Measurements from ENCODE around the gene RAB34. TPM values are rescaled to one million over a fixed set of nuclear protein-coding genes. Genes with fewer than 3 reads are reported as not detected.
A peak's percentile ranks its signal among the peaks of the same experiment; 100 is the strongest.
"Not testable (repeated sequence)": the region's sequence is repeated elsewhere in the genome, so short reads cannot be mapped to it uniquely, and the experiment has no call there.

The RAB34 gene
- total RNA-seq, 2 experiments from 2014 or later: 6.5 to 7.4 TPM

DNA sequence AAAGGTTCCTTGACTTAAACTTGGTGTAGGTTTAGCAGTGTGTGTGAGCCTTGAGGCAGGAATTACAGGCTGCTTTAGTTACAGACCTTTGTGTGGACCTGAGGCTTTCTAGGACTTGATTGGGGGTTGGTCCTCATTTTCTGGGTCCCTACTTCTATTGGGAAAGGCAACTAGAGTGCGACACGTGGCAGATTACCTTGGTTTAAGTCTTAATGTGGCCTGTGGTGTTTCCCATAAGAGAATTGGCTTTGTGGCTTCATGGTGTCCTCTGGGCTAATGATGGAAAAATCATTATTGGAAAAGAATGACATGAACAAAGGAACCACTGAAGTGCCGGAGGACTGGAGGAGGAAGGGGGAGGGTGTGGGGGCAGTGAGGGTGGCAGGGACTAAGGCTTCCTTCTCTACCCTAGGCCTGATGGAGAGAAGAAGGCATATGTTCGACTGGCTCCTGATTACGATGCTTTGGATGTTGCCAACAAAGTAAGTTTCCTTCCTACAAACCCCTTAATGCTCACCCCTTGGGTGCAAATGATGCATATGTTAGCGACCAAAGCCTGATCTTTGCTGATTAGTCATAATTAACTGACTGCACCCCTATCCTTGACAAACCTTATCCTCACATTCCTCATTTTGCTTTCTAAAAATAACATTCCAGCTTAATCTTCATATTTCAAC lies 5.6 kb upstream of the RAB34 start:
- Mint-ChIP-seq H3K9me3 (no peaks in the 10 kb centered on the region), H3K4me1 (peaks cover 75% of the 10 kb centered on the region), H3K4me3 (peak overlapping the region; percentile 33), H3K36me3 (ENCODE audit: low read depth) (peaks cover 59% of the 10 kb centered on the region), H3K27ac (peak overlapping the region; percentile 37), H3K27me3 (peaks cover 3% of the 10 kb centered on the region)
- POLR2A ChIA-PET: interaction anchor here (4.5 to 15.7 kb wide), 3 partner anchors 23 to 227 kb away, joined by 32 to 426 read pairs (median 61); partner anchors contain the start of genes BLTP2, PHF12 and TRAF4
- DNase-seq: no peak
- CTCF ChIA-PET: interaction anchor here (0.7 to 7.2 kb wide), 2 partner anchors 23 to 80 kb away, joined by 4 to 458 read pairs; partner anchors contain the start of gene TRAF4

GRCh38 chr17:28722417-28723158 lies 4.9 kb upstream of the RAB34 start:
- Mint-ChIP-seq H3K27me3 (peaks cover 8% of the 10 kb centered on the region), H3K4me3 (peak overlapping the region; percentile 97), H3K4me1 (peaks cover 74% of the 10 kb centered on the region), H3K27ac (peak overlapping the region; percentile 97), H3K36me3 (ENCODE audit: low read depth) (peaks cover 59% of the 10 kb centered on the region), H3K9me3 (no peaks in the 10 kb centered on the region)
- CTCF ChIA-PET: interaction anchor here (0.7 to 7.2 kb wide), 7 partner anchors 11 to 772 kb away, joined by 3 to 458 read pairs (median 4); partner anchors contain the start of genes PROCA1 and TRAF4
- DNase-seq: no peak
- POLR2A ChIA-PET: interaction anchor here (3.9 to 15.7 kb wide), 3 partner anchors 12 to 228 kb away, joined by 61 to 426 read pairs (median 86); partner anchors contain the start of genes PHF12, PROCA1 and TRAF4

- CTCF ChIA-PET: interaction anchor here (1.5 to 2.4 kb wide), 5 partner anchors 7 to 231 kb away, joined by 3 to 20 read pairs (median 16); partner anchors contain the start of genes NEK8, PHF12 and PROCA1
- H3K4me3 Mint-ChIP-seq: peak overlapping the region; percentile 97
These were observed 3.3 kb upstream of the RAB34 start for GRCh38 chr17:28720997-28721329.

DNA sequence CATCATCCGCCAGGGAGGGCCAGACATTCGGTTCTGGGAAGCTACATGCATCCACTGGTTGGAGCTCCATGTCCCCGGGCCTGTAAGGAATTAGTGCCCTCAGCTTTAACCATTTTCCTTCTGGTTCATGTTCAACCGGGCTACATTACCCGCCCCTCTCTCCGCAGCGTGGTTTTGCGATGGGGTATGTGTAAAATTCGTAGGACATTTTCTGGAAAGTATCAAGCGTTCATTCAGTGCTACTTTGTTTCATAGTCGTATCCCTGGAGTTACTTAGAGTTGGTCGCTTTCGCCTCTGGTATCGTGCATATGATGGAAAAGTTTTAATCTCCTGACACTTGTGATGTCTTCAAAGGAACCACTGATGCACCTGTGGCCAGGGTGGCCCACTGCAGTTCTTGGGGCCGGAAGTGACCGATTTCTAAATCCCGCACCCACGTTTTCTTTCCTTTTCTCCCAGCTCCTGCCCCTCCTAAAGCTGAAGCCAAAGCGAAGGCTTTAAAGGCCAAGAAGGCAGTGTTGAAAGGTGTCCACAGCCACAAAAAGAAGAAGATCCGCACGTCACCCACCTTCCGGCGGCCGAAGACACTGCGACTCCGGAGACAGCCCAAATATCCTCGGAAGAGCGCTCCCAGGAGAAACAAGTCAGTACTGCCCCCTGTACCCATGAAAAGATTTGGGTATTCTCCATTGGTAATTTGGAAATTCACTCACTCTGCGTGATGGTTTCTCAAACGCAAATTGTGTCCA lies 2.8 kb upstream of the RAB34 start:
- POLR2A ChIA-PET: interaction anchor here (0.8 to 15.7 kb wide), 23 partner anchors 8 to 897 kb away, joined by 3 to 426 read pairs (median 4); partner anchors contain the start of genes BLTP2, FAM222B, FLOT2 and NEK8
- H3K4me3 Mint-ChIP-seq: peak overlapping the region; percentile 97
- peaks cover 63% of the 10 kb centered on the region for H3K4me1 Mint-ChIP-seq
- H3K27me3 Mint-ChIP-seq: peaks cover 17% of the 10 kb centered on the region
- no peaks in the 10 kb centered on the region for H3K9me3 Mint-ChIP-seq
- DNase-seq: peak; percentile 51
- H3K27ac Mint-ChIP-seq: peak overlapping the region; percentile 97
- peaks cover 57% of the 10 kb centered on the region for H3K36me3 Mint-ChIP-seq (ENCODE audit: low read depth)
- CTCF ChIA-PET: interaction anchor here (0.6 to 2.4 kb wide), 17 partner anchors 8 to 914 kb away, joined by 3 to 20 read pairs (median 6); partner anchors contain the start of genes ALDOC, BLTP2, NEK8 and PHF12

More at GRCh38 chr17:28720997-28721329, 3.3 kb upstream of the RAB34 start:
- Mint-ChIP-seq H3K27me3 (peaks cover 12% of the 10 kb centered on the region), H3K27ac (peak overlapping the region; percentile 97), H3K36me3 (ENCODE audit: low read depth) (peaks cover 59% of the 10 kb centered on the region), H3K4me1 (peaks cover 66% of the 10 kb centered on the region)
- POLR2A ChIA-PET: interaction anchor here (0.9 to 15.7 kb wide), 13 partner anchors 8 to 230 kb away, joined by 3 to 426 read pairs (median 14); partner anchors contain the start of genes BLTP2, FAM222B, FLOT2 and NEK8
- H3K9me3 Mint-ChIP-seq, DNase-seq: not testable (repeated sequence)

DNA sequence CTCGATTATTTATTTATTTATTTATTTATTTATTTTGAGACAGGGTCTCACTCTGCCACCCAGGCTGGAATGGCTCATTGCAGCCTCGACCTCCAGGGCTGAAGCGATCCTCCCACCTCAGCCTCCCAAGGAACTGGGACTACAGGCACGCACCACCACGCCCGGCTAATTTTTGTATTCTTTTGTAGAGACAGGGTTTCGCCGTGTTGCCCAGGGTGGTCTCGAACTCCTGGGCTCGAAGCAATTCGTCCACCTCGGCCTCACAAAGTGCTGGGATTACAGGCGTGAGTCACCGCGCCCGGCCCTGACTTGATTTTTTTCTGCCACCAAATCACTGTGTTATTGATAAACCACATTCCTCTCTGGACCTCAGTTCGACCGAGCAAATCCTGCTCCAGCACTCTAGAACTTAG lies 1.4 kb upstream of the RAB34 start:
- peaks cover 49% of the 10 kb centered on the region for H3K4me1 Mint-ChIP-seq
- peaks cover 43% of the 10 kb centered on the region for H3K36me3 Mint-ChIP-seq (ENCODE audit: low read depth)
- CTCF ChIA-PET: interaction anchor here (0.6 to 2.4 kb wide), 21 partner anchors 7 to 398 kb away, joined by 3 to 20 read pairs (median 5); partner anchors contain the start of genes ALDOC, BLTP2, IFT20 and NEK8
- H3K9me3 Mint-ChIP-seq: no peaks in the 10 kb centered on the region
- peak overlapping the region; percentile 97 for H3K4me3 Mint-ChIP-seq
- DNase-seq: no peak
- peak overlapping the region; percentile 97 for H3K27ac Mint-ChIP-seq
- peaks cover 25% of the 10 kb centered on the region for H3K27me3 Mint-ChIP-seq
- POLR2A ChIA-PET: interaction anchor here (0.6 to 15.7 kb wide), 20 partner anchors 8 to 264 kb away, joined by 3 to 426 read pairs (median 6); partner anchors contain the start of genes BLTP2, FAM222B, FLOT2 and NEK8

DNA sequence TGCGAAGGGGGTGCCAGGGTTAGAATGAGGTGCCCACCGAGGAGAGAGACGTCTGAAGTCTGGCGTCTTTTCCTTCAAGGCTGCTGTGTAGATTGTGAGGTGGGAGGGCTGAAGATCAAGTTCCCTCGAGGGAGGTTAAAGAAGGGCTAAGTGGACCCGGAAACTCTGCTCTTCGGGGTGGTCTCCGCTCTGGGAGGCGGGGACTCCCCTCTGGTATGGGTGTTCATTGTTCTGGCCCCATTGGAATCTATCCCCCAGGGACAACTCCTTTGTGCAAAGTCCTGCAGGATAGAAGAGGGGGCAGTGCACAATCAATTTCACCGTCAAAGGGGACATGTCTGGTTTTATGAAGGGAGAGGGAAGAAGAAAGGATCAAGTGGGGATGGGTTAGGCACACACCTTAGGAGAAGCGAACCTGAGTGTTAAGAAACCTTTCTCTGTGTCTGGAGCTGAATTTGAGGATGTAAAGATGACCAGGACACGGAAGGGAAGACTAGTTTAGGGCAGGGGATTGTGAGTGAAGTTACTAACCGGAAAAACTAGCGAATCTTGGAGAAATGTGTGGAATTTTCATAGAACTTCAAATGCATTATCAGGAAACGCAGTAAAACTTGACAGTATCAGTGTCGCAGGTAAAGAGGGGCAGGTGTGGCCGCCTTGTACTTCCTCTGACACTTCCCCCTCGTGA lies 809 bp upstream of the RAB34 start:
- Mint-ChIP-seq H3K4me1 (peaks cover 43% of the 10 kb centered on the region), H3K27ac (peak overlapping the region; percentile 64), H3K36me3 (ENCODE audit: low read depth) (peaks cover 37% of the 10 kb centered on the region), H3K27me3 (peaks cover 25% of the 10 kb centered on the region), H3K4me3 (peak overlapping the region; percentile 44), H3K9me3 (no peaks in the 10 kb centered on the region)
- ChIA-PET POLR2A (interaction anchor here (1.0 to 15.7 kb wide), 7 partner anchors 10 to 264 kb away, joined by 3 to 426 read pairs (median 31); partner anchors contain the start of genes BLTP2, NEK8, PHF12 and SDF2), CTCF (interaction anchor here (1.5 to 1.7 kb wide), 2 partner anchors 46 to 119 kb away, joined by 3 to 8 read pairs; no protein-coding TSS in a partner anchor)
- DNase-seq: no peak

DNA sequence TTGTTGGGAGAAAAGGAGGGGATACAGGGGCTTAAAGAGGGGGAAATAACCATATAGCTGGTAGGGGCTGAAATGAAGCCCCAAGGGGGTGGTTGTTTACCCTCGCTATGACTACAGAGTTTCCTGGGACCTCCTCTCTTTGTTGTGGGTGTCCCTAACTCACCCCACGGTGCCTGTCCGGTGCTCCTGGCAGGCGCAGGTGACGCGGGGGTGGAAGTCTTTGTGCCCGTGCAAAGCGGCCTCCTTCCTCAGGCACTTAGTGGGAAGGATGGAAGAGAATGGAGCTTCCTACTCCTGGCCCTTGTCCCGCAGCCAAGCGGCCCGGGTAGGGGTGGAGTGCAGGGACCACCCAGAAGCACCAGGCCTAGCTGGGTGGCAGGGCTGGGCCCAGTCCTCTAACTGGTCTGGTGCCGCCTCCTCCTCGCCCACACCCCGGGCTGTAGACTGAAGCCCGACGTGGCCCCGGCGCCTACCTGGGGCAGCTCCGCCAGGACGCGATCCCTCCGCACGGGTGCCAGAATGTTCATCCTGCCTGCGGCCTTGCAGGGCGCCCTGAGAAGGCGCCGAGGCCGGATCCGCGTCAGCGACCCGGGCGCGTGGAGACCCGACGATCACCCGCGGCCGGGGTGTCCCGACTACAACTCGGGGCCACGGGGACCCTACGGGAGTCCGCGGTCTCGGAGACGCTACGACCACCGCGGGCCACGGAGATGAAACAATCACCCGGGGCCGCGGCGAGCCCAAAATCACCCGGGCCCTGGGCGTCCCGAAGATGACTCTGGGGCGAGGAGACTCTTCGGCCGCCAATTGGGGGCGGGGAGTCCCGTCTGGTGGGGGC lies 709 bp downstream of the RAB34 start:
- Mint-ChIP-seq H3K4me3 (peak overlapping the region; percentile 21), H3K27ac (no peak overlapping the region), H3K4me1 (peaks cover 40% of the 10 kb centered on the region), H3K27me3 (peaks cover 28% of the 10 kb centered on the region), H3K36me3 (ENCODE audit: low read depth) (peaks cover 23% of the 10 kb centered on the region), H3K9me3 (no peaks in the 10 kb centered on the region)
- POLR2A ChIA-PET: interaction anchor here (1.6 kb wide), 1 partner anchor 10 kb away, joined by 8 read pairs; the partner anchor contains the start of gene TLCD1
- DNase-seq: no peak
- CTCF ChIA-PET: interaction anchor here (2.3 kb wide), 1 partner anchor 10 kb away, joined by 15 read pairs; the partner anchor contains the start of genes NEK8 and TLCD1

GRCh38 chr17:28715217-28715616 lies 2.5 kb downstream of the RAB34 start:
- peaks cover 5% of the 10 kb centered on the region for H3K36me3 Mint-ChIP-seq (ENCODE audit: low read depth)
- no peaks in the 10 kb centered on the region for H3K9me3 Mint-ChIP-seq
- CTCF ChIA-PET: interaction anchor here (1.1 to 2.3 kb wide), 2 partner anchors 12 to 68 kb away, joined by 3 to 15 read pairs; partner anchors contain the start of genes NEK8 and TLCD1
- DNase-seq: no peak
- H3K4me1 Mint-ChIP-seq: peaks cover 37% of the 10 kb centered on the region
- H3K27me3 Mint-ChIP-seq: peaks cover 28% of the 10 kb centered on the region
- POLR2A ChIA-PET: interaction anchor here (1.6 kb wide), 1 partner anchor 11 kb away, joined by 8 read pairs; the partner anchor contains the start of gene TLCD1
- H3K27ac Mint-ChIP-seq: no peak overlapping the region
- no peak overlapping the region for H3K4me3 Mint-ChIP-seq

GRCh38 chr17:28714281-28714680 lies 3.4 kb downstream of the RAB34 start:
- H3K4me1 Mint-ChIP-seq: peaks cover 33% of the 10 kb centered on the region
- CTCF ChIA-PET: interaction anchor here (1.1 kb wide), 1 partner anchor 67 kb away, joined by 3 read pairs; no protein-coding TSS in a partner anchor
- H3K4me3 Mint-ChIP-seq: no peak overlapping the region
- H3K27ac Mint-ChIP-seq: no peak overlapping the region
- H3K36me3 Mint-ChIP-seq (ENCODE audit: low read depth): no peaks in the 10 kb centered on the region
- POLR2A ChIA-PET: no interaction called here
- H3K9me3 Mint-ChIP-seq: no peaks in the 10 kb centered on the region
- H3K27me3 Mint-ChIP-seq: peaks cover 28% of the 10 kb centered on the region
- no peak for DNase-seq

GRCh38 chr17:28712705-28713415 lies 4.8 kb downstream of the RAB34 start:
- Mint-ChIP-seq H3K9me3 (no peaks in the 10 kb centered on the region), H3K27me3 (peaks cover 21% of the 10 kb centered on the region), H3K36me3 (ENCODE audit: low read depth) (no peaks in the 10 kb centered on the region), H3K27ac (peak overlapping the region; percentile 90), H3K4me1 (peaks cover 22% of the 10 kb centered on the region), H3K4me3 (peak overlapping the region; percentile 80)
- DNase-seq: no peak
- CTCF ChIA-PET: interaction anchor here (0.7 to 2.1 kb wide), 5 partner anchors 7 to 1392 kb away, joined by 3 to 16 read pairs (median 3); partner anchors contain the start of genes RPL23A, SDF2 and SUPT6H
- POLR2A ChIA-PET: interaction anchor here (0.7 to 5.2 kb wide), 11 partner anchors 8 to 238 kb away, joined by 3 to 86 read pairs (median 12); partner anchors contain the start of genes ALDOC, BLTP2, NEK8 and PHF12
